ENCODE data around the gene SPAST.

- no peak for TF ChIP-seq EZH2phosphoT487 (IDR thresholded peaks at IDR 0.05; ENCODE audit: insufficient read depth, low read depth)
- TF ChIP-seq EZH2 (IDR thresholded peaks at IDR 0.05; ENCODE audit: insufficient read depth, poor library complexity, severe bottlenecking): no peak
Measured at GRCh38 chr2:32108111-32108510, 44.8 kb downstream of the SPAST start.
